NCI-H2029 treated with DMSO at 0.1 percent for 48 hours (cell line): ENCODE results near the gene GDPD3.
"Not testable (repeated sequence)": the region's sequence is repeated elsewhere in the genome, so short reads cannot be mapped to it uniquely, and the experiment has no call there.

Experiments
- DNase-seq: peaks from one replicate; lab custom pipeline; 2025; lab: John Stamatoyannopoulos, UW

Gene GDPD3

GRCh38 chr16:30113031-30113710 is at the start of gene GDPD3:
TSS of gene GDPD3 (minus strand) at chr16:30113537. CDS start at chr16:30113478, 59 bp downstream.
- DNase-seq: no peak

- DNase-seq: no peak
Observed at GRCh38 chr16:30157214-30157613, 43.9 kb upstream of the GDPD3 start.

GRCh38 chr16:30155188-30155587 is 41.9 kb upstream of the GDPD3 start:
- no peak for DNase-seq

GRCh38 chr16:30152517-30152916 is 39.2 kb upstream of the GDPD3 start:
- no peak for DNase-seq

GRCh38 chr16:30151091-30151490 is 37.8 kb upstream of the GDPD3 start:
- DNase-seq: no peak

- DNase-seq: no peak
Observed at GRCh38 chr16:30149250-30149930, 36.1 kb upstream of the GDPD3 start.

GRCh38 chr16:30147843-30148510 is 34.6 kb upstream of the GDPD3 start:
- DNase-seq: no peak

GRCh38 chr16:30145657-30146056 is 32.3 kb upstream of the GDPD3 start:
- no peak for DNase-seq

- DNase-seq: no peak
Observed at GRCh38 chr16:30144917-30145316, 31.6 kb upstream of the GDPD3 start.

GRCh38 chr16:30144017-30144416 is 30.7 kb upstream of the GDPD3 start:
- DNase-seq: no peak

GRCh38 chr16:30143347-30143702 is 30.0 kb upstream of the GDPD3 start:
- DNase-seq: no peak

- DNase-seq: no peak
Observed at GRCh38 chr16:30142672-30143346, 29.5 kb upstream of the GDPD3 start.

GRCh38 chr16:30141750-30142149 is 28.4 kb upstream of the GDPD3 start:
- no peak for DNase-seq

GRCh38 chr16:30139583-30140481 is 26.5 kb upstream of the GDPD3 start:
- peak; percentile 64 for DNase-seq

GRCh38 chr16:30137897-30138296 is 24.6 kb upstream of the GDPD3 start:
- DNase-seq: no peak

GRCh38 chr16:30136971-30137605 is 23.8 kb upstream of the GDPD3 start:
- no peak for DNase-seq

GRCh38 chr16:30132591-30132990 is 19.3 kb upstream of the GDPD3 start:
- DNase-seq: no peak

- DNase-seq: peak; percentile 93
Observed at GRCh38 chr16:30131869-30132475, 18.6 kb upstream of the GDPD3 start.

- DNase-seq: no peak
Observed at GRCh38 chr16:30127993-30128392, 14.7 kb upstream of the GDPD3 start.

- not testable (repeated sequence) for DNase-seq
Observed at GRCh38 chr16:30125690-30126089, 12.4 kb upstream of the GDPD3 start.

GRCh38 chr16:30124985-30125379 is 11.6 kb upstream of the GDPD3 start:
- no peak for DNase-seq
